Endometrium (tissue), 2 donors: ENCODE measurements around the gene PFN1.

Experiments
- FAIRE-seq: peaks from 2 replicates; lab custom pipeline; 2012; peaks lifted over from hg19 to GRCh38; lab: Jason Lieb, UNC
- donor health status: control.
- donor health status: control.

PFN1 gene

GRCh38 chr17:4967539-4968485, 19.5 kb upstream of the PFN1 start, which contains the start of gene SPAG7:
TSS of gene SPAG7 (minus strand) at chr17:4967817. CDS start at chr17:4967804, 13 bp downstream.
- no peak for FAIRE-seq

GRCh38 chr17:4966844-4967538, 18.7 kb upstream of the PFN1 start:
- peak; percentile 100 for FAIRE-seq

GRCh38 chr17:4965311-4965986, 17.1 kb upstream of the PFN1 start:
- FAIRE-seq = no peak

- FAIRE-seq = no peak
Observed at GRCh38 chr17:4960279-4960922, 12.1 kb upstream of the PFN1 start.

- no peak for FAIRE-seq
Observed at GRCh38 chr17:4959261-4959965, 11.1 kb upstream of the PFN1 start.

GRCh38 chr17:4958102-4958501, 9.8 kb upstream of the PFN1 start:
- FAIRE-seq = no peak

GRCh38 chr17:4956493-4957061, 8.2 kb upstream of the PFN1 start:
- no peak for FAIRE-seq

- no peak for FAIRE-seq
Observed at GRCh38 chr17:4955091-4955490, 6.8 kb upstream of the PFN1 start.

GRCh38 chr17:4953451-4953961, 5.2 kb upstream of the PFN1 start:
- no peak for FAIRE-seq

GRCh38 chr17:4951486-4951885, 3.2 kb upstream of the PFN1 start:
- FAIRE-seq = no peak

- no peak for FAIRE-seq
Observed at GRCh38 chr17:4950746-4951204, 2.4 kb upstream of the PFN1 start, which contains the start of gene ENO3. TSS of gene ENO3 (plus strand) at chr17:4951119. CDS start at chr17:4951830, 711 bp downstream.

- FAIRE-seq = no peak
Observed at GRCh38 chr17:4950075-4950745, 1.9 kb upstream of the PFN1 start.

GRCh38 chr17:4949321-4950074, 1.2 kb upstream of the PFN1 start:
- FAIRE-seq = no peak

- no peak for FAIRE-seq
Observed at GRCh38 chr17:4948931-4949320, 596 bp upstream of the PFN1 start.

- FAIRE-seq = no peak
Observed at GRCh38 chr17:4947411-4948165, 742 bp downstream of the PFN1 start.

- FAIRE-seq = no peak
Observed at GRCh38 chr17:4947010-4947410, 1.3 kb downstream of the PFN1 start.

GRCh38 chr17:4946312-4946976, 1.9 kb downstream of the PFN1 start:
- no peak for FAIRE-seq

- no peak for FAIRE-seq
Observed at GRCh38 chr17:4945944-4946280, 2.4 kb downstream of the PFN1 start.
